ENCODE results near the gene ARL3.
A peak's percentile ranks its signal among the peaks of the same experiment; 100 is the strongest.
"Not testable (repeated sequence)": the region's sequence is repeated elsewhere in the genome, so short reads cannot be mapped to it uniquely, and the experiment has no call there.

The ARL3 gene

GRCh38 chr10:102713814-102714620 lies at the start of gene ARL3:
Gene ARL3 (minus strand): TSS chr10:102714397. CDS start chr10:102714275, 122 bp downstream.
- Histone ChIP-seq H3K9me3 (ENCODE audit: severe bottlenecking) (no peaks in the 10 kb centered on the region), H3K27ac (peak within 1 kb of the TSS; percentile 86), H3K27me3 (ENCODE audit: insufficient read depth, low read depth, severe bottlenecking) (no peaks in the 10 kb centered on the region), H3K4me3 (ENCODE audit: low read depth, low read length) (peak within 1 kb of the TSS; percentile 97), H3K36me3 (peaks cover 9% of the 10 kb centered on the region)
- TF ChIP-seq CTCF (IDR thresholded peaks at IDR 0.05; ENCODE audit: low read depth, low read length) = no peak
- peak; percentile 99 for DNase-seq

GRCh38 chr10:102763037-102763607 lies 48.9 kb upstream of the ARL3 start:
- H3K4me3 ChIP-seq (ENCODE audit: low read depth, low read length) = no peak overlapping the region
- no peak for DNase-seq
- no peak for TF ChIP-seq CTCF (IDR thresholded peaks at IDR 0.05; ENCODE audit: low read depth, low read length)
- no peaks in the 10 kb centered on the region for H3K9me3 ChIP-seq (ENCODE audit: severe bottlenecking)
- H3K27ac ChIP-seq = no peak overlapping the region
- no peaks in the 10 kb centered on the region for H3K36me3 ChIP-seq
- no peaks in the 10 kb centered on the region for H3K27me3 ChIP-seq (ENCODE audit: insufficient read depth, low read depth, severe bottlenecking)

- H3K9me3 ChIP-seq (ENCODE audit: severe bottlenecking) = no peaks in the 10 kb centered on the region
- no peak overlapping the region for H3K27ac ChIP-seq
- H3K36me3 ChIP-seq = no peaks in the 10 kb centered on the region
- TF ChIP-seq CTCF (IDR thresholded peaks at IDR 0.05; ENCODE audit: low read depth, low read length) = no peak
- no peak overlapping the region for H3K4me3 ChIP-seq (ENCODE audit: low read depth, low read length)
- DNase-seq = no peak
- no peaks in the 10 kb centered on the region for H3K27me3 ChIP-seq (ENCODE audit: insufficient read depth, low read depth, severe bottlenecking)
Observed at GRCh38 chr10:102762401-102763015, 48.3 kb upstream of the ARL3 start.

- Histone ChIP-seq H3K9me3 (ENCODE audit: severe bottlenecking) (no peaks in the 10 kb centered on the region), H3K36me3 (no peaks in the 10 kb centered on the region), H3K27me3 (ENCODE audit: insufficient read depth, low read depth, severe bottlenecking) (no peaks in the 10 kb centered on the region), H3K4me3 (ENCODE audit: low read depth, low read length) (no peak overlapping the region), H3K27ac (no peak overlapping the region)
- no peak for DNase-seq
- no peak for TF ChIP-seq CTCF (IDR thresholded peaks at IDR 0.05; ENCODE audit: low read depth, low read length)
Observed at GRCh38 chr10:102761981-102762380, 47.8 kb upstream of the ARL3 start.

- H3K4me3 ChIP-seq (ENCODE audit: low read depth, low read length) = no peak overlapping the region
- TF ChIP-seq CTCF (IDR thresholded peaks at IDR 0.05; ENCODE audit: low read depth, low read length) = no peak
- no peaks in the 10 kb centered on the region for H3K36me3 ChIP-seq
- H3K27me3 ChIP-seq (ENCODE audit: insufficient read depth, low read depth, severe bottlenecking) = no peaks in the 10 kb centered on the region
- DNase-seq = no peak
- H3K9me3 ChIP-seq (ENCODE audit: severe bottlenecking) = no peaks in the 10 kb centered on the region
- H3K27ac ChIP-seq = no peak overlapping the region
Observed at GRCh38 chr10:102759497-102760210, 45.5 kb upstream of the ARL3 start.

GRCh38 chr10:102758933-102759262 lies 44.7 kb upstream of the ARL3 start:
- not testable (repeated sequence) for H3K27me3 ChIP-seq (ENCODE audit: insufficient read depth, low read depth, severe bottlenecking); H3K4me3 ChIP-seq (ENCODE audit: low read depth, low read length); H3K36me3 ChIP-seq; DNase-seq; H3K27ac ChIP-seq; H3K9me3 ChIP-seq (ENCODE audit: severe bottlenecking)

Data from WERI-Rb-1 (cell line).